HCT116 (cell line): Measurements from ENCODE around the gene KRT7. TPM values are rescaled to one million over a fixed set of nuclear protein-coding genes. Genes with fewer than 3 reads are reported as not detected.
"Not testable (repeated sequence)": the region's sequence is repeated elsewhere in the genome, so short reads cannot be mapped to it uniquely, and the experiment has no call there.

Experiments
- ATAC-seq: fragments of 200-7000 bp; cut with Tn5 transposase; 2 replicates; pipeline ENCODE4 v1.9.1; 2020; ENCODE audit warnings: mild to moderate bottlenecking, moderate library complexity
- BruUV-seq: library from RNA; stranded (reverse); fragments of 400-500 nt; replicated peaks from 2 replicates; lab custom pipeline; 2021; lab: Mats Ljungman, UMichigan
- CTCF ChIA-PET: fragments of 300-600 bp; sonication (Branson Sonifier 250); formaldehyde crosslinking; loops from one replicate; lab custom pipeline; 2021; ENCODE audit warnings: antibody characterized with exemption; lab: Charles Lee
- POLR2A ChIA-PET: fragments of 300-600, 350-600 bp; sonication (Branson Sonifier 250); formaldehyde crosslinking; loops from one replicate; lab custom pipeline; 2021; ENCODE audit warnings: antibody characterized with exemption; lab: Charles Lee
- RAD21 ChIA-PET, 2 experiments: fragments of 300-600 bp; sonication (Branson Sonifier 250); formaldehyde crosslinking; loops; one replicate each; lab custom pipeline; 2023; ENCODE audit warnings: low total read pairs in 2 of 2; ENCODE audit not compliant: uncharacterized antibody in 2 of 2, unreplicated experiment in 2 of 2, low non-redundant PET in 1 of 2; lab: Charles Lee
- DNase-seq: peaks from one replicate; pipeline ENCODE4 v3.0.0-alpha.2; 2010; ENCODE audit warnings: low read depth, low spot score
- H2AFZ ChIP-seq: fragments of 200-600 bp; shearing (Covaris generic), sonication (generic); 2 replicates; pipeline ENCODE4 v1.6.1; 2017; ENCODE audit warnings: low read depth, mixed run types, mixed read lengths, antibody characterized with exemption, low read length; ENCODE audit not compliant: poor library complexity, severe bottlenecking
- H3K27ac ChIP-seq: 2 replicates; pipeline ENCODE4 v1.5.1; 2012; ENCODE audit warnings: low read depth, low read length
- H3K27me3 ChIP-seq: fragments of 200-600 bp; sonication (generic); 2 replicates; pipeline ENCODE4 v1.6.1; 2016; ENCODE audit warnings: mixed run types, low read length, mixed read lengths; ENCODE audit not compliant: insufficient read depth
- H3K36me3 ChIP-seq, 2 experiments: fragments of 200-500 bp in 1 of 2; fragments of 200-600 bp in 1 of 2; sonication (Bioruptor generic) in 1 of 2; sonication (generic) in 1 of 2; 2 replicates each; pipeline versions ENCODE4 v1.5.1 to v1.6.1; 2014 to 2016; ENCODE audit warnings: low read length in 2 of 2, inconsistent platforms in 1 of 2, mixed read lengths in 1 of 2, mixed run types in 1 of 2; ENCODE audit not compliant: insufficient read depth in 2 of 2, control insufficient read depth in 1 of 2
- H3K4me1 ChIP-seq, 2 experiments: fragments of 200-600 bp in 1 of 2; sonication (generic) in 1 of 2; 2 replicates each; pipeline versions ENCODE4 v1.5.1 to v1.6.1; 2012 to 2017; ENCODE audit warnings: low read length in 2 of 2, inconsistent platforms in 1 of 2, mild to moderate bottlenecking in 1 of 2, mixed read lengths in 1 of 2, mixed run types in 1 of 2, moderate library complexity in 1 of 2; ENCODE audit not compliant: insufficient read depth in 2 of 2, control insufficient read depth in 1 of 2
- H3K4me2 ChIP-seq: fragments of 200-600 bp; sonication (generic); 2 replicates; pipeline ENCODE4 v1.6.1; 2017; ENCODE audit warnings: mixed run types, low read length, mixed read lengths
- H3K4me3 ChIP-seq, 2 experiments: fragments of 200-600 bp in 1 of 2; sonication (generic) in 1 of 2; replicated peaks in 1 of 2; 2 replicates each; pipeline ENCODE4 v1.5.1; 2011 to 2016; ENCODE audit warnings: low read length in 2 of 2, control low read depth in 1 of 2, low read depth in 1 of 2, mild to moderate bottlenecking in 1 of 2, mixed read lengths in 1 of 2, mixed run types in 1 of 2
- H3K79me2 ChIP-seq: fragments of 200-600 bp; sonication (generic); 2 replicates; pipeline ENCODE4 v1.6.1; 2017; ENCODE audit warnings: mild to moderate bottlenecking, mixed run types, low read length, moderate library complexity, mixed read lengths; ENCODE audit not compliant: insufficient read depth
- H3K9ac ChIP-seq: fragments of 200-600 bp; sonication (generic); 2 replicates; pipeline ENCODE4 v1.6.1; 2016; ENCODE audit warnings: low read length, mixed read lengths
- H3K9me2 ChIP-seq: fragments of 200-600 bp; sonication (generic), shearing (Covaris generic); 2 replicates; pipeline ENCODE4 v1.6.1; 2017; ENCODE audit warnings: mixed run types, mild to moderate bottlenecking, moderate library complexity; ENCODE audit not compliant: insufficient read depth
- H3K9me3 ChIP-seq, 2 experiments: fragments of 200-500 bp in 1 of 2; fragments of 200-600 bp in 1 of 2; sonication (Bioruptor generic) in 1 of 2; sonication (generic) in 1 of 2; 2 replicates each; pipeline ENCODE4 v1.6.1; 2014 to 2017; ENCODE audit warnings: low read length in 2 of 2, mixed read lengths in 2 of 2, inconsistent platforms in 1 of 2, low read depth in 1 of 2, mild to moderate bottlenecking in 1 of 2, mixed run types in 1 of 2, moderate library complexity in 1 of 2; ENCODE audit not compliant: control insufficient read depth in 1 of 2, insufficient read depth in 1 of 2
- H4K20me1 ChIP-seq: fragments of 200-600 bp; sonication (generic), shearing (Covaris generic); 2 replicates; pipeline ENCODE4 v1.6.1; 2017; ENCODE audit warnings: mixed run types, mild to moderate bottlenecking, moderate library complexity; ENCODE audit not compliant: insufficient read depth
- CBX3 ChIP-seq: IDR thresholded peaks from 2 replicates; pipeline ENCODE4 v1.6.1; 2012; ENCODE audit warnings: low read depth
- CEBPB ChIP-seq: IDR thresholded peaks from 2 replicates; pipeline ENCODE4 v1.6.1; 2012; ENCODE audit warnings: low read depth
- EGR1 ChIP-seq: IDR thresholded peaks from 2 replicates; pipeline ENCODE4 v1.6.1; 2012; ENCODE audit warnings: low read depth
- ELF1 ChIP-seq: IDR thresholded peaks from 2 replicates; pipeline ENCODE4 v1.6.1; 2012; ENCODE audit warnings: low read depth, borderline replicate concordance
- EZH2 ChIP-seq: fragments of 200-600 bp; sonication (generic); IDR thresholded peaks from 2 replicates; pipeline ENCODE4 v1.6.1; 2017; ENCODE audit warnings: antibody characterized with exemption, mixed run types
- FOSL1 ChIP-seq: IDR thresholded peaks from 2 replicates; pipeline ENCODE4 v1.6.1; 2012; ENCODE audit warnings: low read depth
- JUND ChIP-seq: IDR thresholded peaks from 2 replicates; pipeline ENCODE4 v1.6.1; 2012
- POLR2A ChIP-seq: IDR thresholded peaks from 2 replicates; pipeline ENCODE4 v1.7.0; 2011; ENCODE audit warnings: borderline replicate concordance; ENCODE audit not compliant: insufficient read depth, insufficient read length; ENCODE audit errors: extremely low read depth
- SRF ChIP-seq: IDR thresholded peaks from 2 replicates; pipeline ENCODE4 v1.6.1; 2012; ENCODE audit warnings: low read depth
- TCF7L2 ChIP-seq: IDR thresholded peaks from 2 replicates; pipeline ENCODE4 v1.7.0; 2011; ENCODE audit warnings: borderline replicate concordance, inconsistent platforms; ENCODE audit not compliant: insufficient read depth, insufficient read length; ENCODE audit errors: extremely low read depth
- YY1 ChIP-seq: IDR thresholded peaks from 2 replicates; pipeline ENCODE4 v1.6.1; 2011; ENCODE audit warnings: low read length, low read depth, moderate library complexity, mild to moderate bottlenecking; ENCODE audit not compliant: insufficient replicate concordance; ENCODE audit errors: extremely low read depth
- ZNF274 ChIP-seq: fragments of 200-500 bp; sonication (Bioruptor generic); IDR thresholded peaks from 2 replicates; pipeline ENCODE4 v1.6.1; 2014; ENCODE audit warnings: mild to moderate bottlenecking, low read depth, low read length, inconsistent platforms
- intact Hi-C: fragments of 100-400 bp; cut with micrococcal nuclease; formaldehyde crosslinking; loops from 2 replicates; pipeline ENCODE4 v1.10.0; 2022
- total RNA-seq: library from RNA; stranded (reverse); gene quantifications from one replicate; pipeline ENCODE4 v1.2.1, GENCODE V29; 2021; ENCODE audit not compliant: unreplicated experiment
- TF ChIP-seq, protein P1 (sequence below): IDR thresholded peaks from 2 replicates; pipeline ENCODE4 v1.6.1; 2012

The KRT7 gene
- total RNA-seq, 1 experiment from 2014 or later: 72.6 TPM

- Histone ChIP-seq H3K9me3 (no peaks in the 10 kb centered on the region), H2AFZ (no peak overlapping the region), H3K27ac (no peak overlapping the region), H3K9ac (no peak overlapping the region), H3K4me1 (peaks cover 26 to 91% of the 10 kb centered on the region in 2 experiments), H3K27me3 (no peaks in the 10 kb centered on the region), H3K79me2 (no peaks in the 10 kb centered on the region)
- intact Hi-C loops: no loop called here
- ChIA-PET CTCF (interaction anchor here (0.8 kb wide), 1 partner anchor 18 kb away, joined by 4 read pairs; no protein-coding TSS in a partner anchor), POLR2A (no interaction called here)
- no peak for DNase-seq
- ATAC-seq: no peak
- TF ChIP-seq ZNF274 (no peak), TCF7L2 (no peak), JUND (no peak), FOSL1 (no peak), EZH2 (no peak), POLR2A (no peak), CEBPB (no peak), YY1 (no peak), CBX3 (no peak), SRF (no peak), EGR1 (no peak), ELF1 (no peak)
- TF ChIP-seq, all 23 proteins: peak for 0
- H3K36me3 ChIP-seq: no peaks in the 10 kb centered on the region
- no peak overlapping the region for H3K4me2 ChIP-seq
- no peaks in the 10 kb centered on the region for H4K20me1 ChIP-seq
- RAD21 ChIA-PET: no interaction called here
- BruUV-seq: no TSS peak
- no peak overlapping the region for H3K4me3 ChIP-seq
- no peaks in the 10 kb centered on the region for H3K9me2 ChIP-seq
These were observed 6.0 kb downstream of the KRT7 start for GRCh38 chr12:52238916-52239646.

DNA sequence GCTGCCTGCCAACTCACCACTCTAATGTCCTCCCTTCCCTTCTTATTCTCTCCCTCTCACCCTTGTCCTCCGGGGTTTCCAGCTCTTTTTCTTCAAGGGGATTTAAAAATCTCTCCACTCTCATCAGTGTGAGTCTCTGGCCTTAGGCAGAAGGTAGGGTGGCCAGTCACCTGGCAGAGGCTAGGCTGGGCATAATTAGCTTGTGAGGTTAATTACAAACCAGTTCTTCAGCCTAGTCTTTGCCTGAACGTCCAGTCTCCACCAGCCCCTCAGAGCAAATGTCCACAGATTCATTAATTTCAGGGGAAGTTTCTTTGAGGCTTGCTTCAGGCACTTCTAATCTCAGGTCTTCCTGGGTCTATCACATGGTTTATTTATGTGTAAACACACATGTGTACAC is 6.7 kb downstream of the KRT7 start:
- POLR2A ChIA-PET: no interaction called here
- no peaks in the 10 kb centered on the region for H3K27me3 ChIP-seq
- H3K9me3 ChIP-seq: no peaks in the 10 kb centered on the region
- RAD21 ChIA-PET: no interaction called here
- ATAC-seq: no peak
- H3K4me2 ChIP-seq: no peak overlapping the region
- no peak overlapping the region for H2AFZ ChIP-seq
- TF ChIP-seq TCF7L2: no peak
- no peak for TF ChIP-seq JUND
- TF ChIP-seq, protein P1, sequence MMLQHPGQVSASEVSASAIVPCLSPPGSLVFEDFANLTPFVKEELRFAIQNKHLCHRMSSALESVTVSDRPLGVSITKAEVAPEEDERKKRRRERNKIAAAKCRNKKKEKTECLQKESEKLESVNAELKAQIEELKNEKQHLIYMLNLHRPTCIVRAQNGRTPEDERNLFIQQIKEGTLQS: no peak
- no peaks in the 10 kb centered on the region for H3K9me2 ChIP-seq
- CTCF ChIA-PET: interaction anchor here (0.8 kb wide), 1 partner anchor 18 kb away, joined by 4 read pairs; no protein-coding TSS in a partner anchor
- no peak overlapping the region for H3K27ac ChIP-seq
- H3K4me1 ChIP-seq: peaks cover 33 to 91% of the 10 kb centered on the region in 2 experiments
- H3K79me2 ChIP-seq: no peaks in the 10 kb centered on the region
- H3K9ac ChIP-seq: no peak overlapping the region
- no peaks in the 10 kb centered on the region for H4K20me1 ChIP-seq
- intact Hi-C loops: no loop called here
- BruUV-seq: no TSS peak
- no peaks in the 10 kb centered on the region for H3K36me3 ChIP-seq
- no peak for DNase-seq
- no peak overlapping the region for H3K4me3 ChIP-seq

- POLR2A ChIA-PET, H2AFZ ChIP-seq, H3K79me2 ChIP-seq, H3K9me2 ChIP-seq, H3K4me2 ChIP-seq, H3K27ac ChIP-seq, ATAC-seq, H3K4me3 ChIP-seq, H4K20me1 ChIP-seq, H3K36me3 ChIP-seq, BruUV-seq, H3K9ac ChIP-seq, intact Hi-C loops, DNase-seq, H3K9me3 ChIP-seq, RAD21 ChIA-PET, H3K27me3 ChIP-seq: not testable (repeated sequence)
- CTCF ChIA-PET: interaction anchor here (1.1 kb wide), 1 partner anchor 12 kb away, joined by 3 read pairs; no protein-coding TSS in a partner anchor
- peaks cover 36 to 91% of the 10 kb centered on the region in 2 experiments for H3K4me1 ChIP-seq
These were observed 7.2 kb downstream of the KRT7 start for GRCh38 chr12:52240247-52240646.
